Mesendoderm (in vitro differentiated cells): ENCODE results near the gene GPR31.
"Not testable (repeated sequence)": the region's sequence is repeated elsewhere in the genome, so short reads cannot be mapped to it uniquely, and the experiment has no call there.

Experiments used
- DNase-seq: peaks from one replicate; pipeline ENCODE4 v3.0.0; 2013
- H2AK5ac ChIP-seq: 2 replicates; pipeline ENCODE4 v1.6.1; 2013; ENCODE audit warnings: low read length, inconsistent platforms
- H2BK120ac ChIP-seq: 2 replicates; pipeline ENCODE4 v1.6.1; 2013; ENCODE audit warnings: low read depth, mild to moderate bottlenecking, low read length, moderate library complexity, mixed read lengths
- H2BK15ac ChIP-seq: replicated peaks from 2 replicates; pipeline ENCODE4 v1.6.1; 2013; ENCODE audit warnings: low read depth, mild to moderate bottlenecking, moderate library complexity
- H2BK5ac ChIP-seq: 2 replicates; pipeline ENCODE4 v1.6.1; 2013; ENCODE audit warnings: low read length, inconsistent platforms
- H3K18ac ChIP-seq: 2 replicates; pipeline ENCODE4 v1.6.1; 2013; ENCODE audit warnings: mild to moderate bottlenecking, low read length, mixed read lengths
- H3K23ac ChIP-seq: one replicate; pipeline ENCODE4 v1.6.1; 2013; ENCODE audit warnings: low read length
- H3K27ac ChIP-seq: 2 replicates; pipeline ENCODE4 v1.5.1; 2013; ENCODE audit warnings: low read depth, mild to moderate bottlenecking, inconsistent platforms, low read length, moderate library complexity
- H3K27me3 ChIP-seq: 2 replicates; pipeline ENCODE4 v1.6.1; 2013; ENCODE audit warnings: low read length, control low read depth, mild to moderate bottlenecking, inconsistent platforms; ENCODE audit not compliant: insufficient read depth, poor library complexity
- H3K36me3 ChIP-seq: 2 replicates; pipeline ENCODE4 v1.6.1; 2013; ENCODE audit warnings: low read length, inconsistent platforms; ENCODE audit not compliant: control insufficient read depth, insufficient read depth
- H3K4ac ChIP-seq: one replicate; pipeline ENCODE4 v1.6.1; 2013; ENCODE audit warnings: low read depth, mild to moderate bottlenecking, low read length, moderate library complexity
- H3K4me1 ChIP-seq: 2 replicates; pipeline ENCODE4 v1.6.1; 2013; ENCODE audit warnings: low read depth, low read length, inconsistent platforms; ENCODE audit not compliant: control insufficient read depth
- H3K4me2 ChIP-seq: 2 replicates; pipeline ENCODE4 v1.6.1; 2013; ENCODE audit warnings: low read length
- H3K4me3 ChIP-seq: 2 replicates; pipeline ENCODE4 v1.5.1; 2013; ENCODE audit warnings: mild to moderate bottlenecking, low read length
- H3K56ac ChIP-seq: one replicate; pipeline ENCODE4 v1.6.1; 2013; ENCODE audit warnings: low read length
- H3K79me1 ChIP-seq: 2 replicates; pipeline ENCODE4 v1.6.1; 2013; ENCODE audit warnings: low read length, inconsistent platforms
- H3K79me2 ChIP-seq: 2 replicates; pipeline ENCODE4 v1.6.1; 2013; ENCODE audit warnings: mild to moderate bottlenecking, low read length; ENCODE audit not compliant: control insufficient read depth, insufficient read depth
- H3K9ac ChIP-seq: 2 replicates; pipeline ENCODE4 v1.6.1; 2013; ENCODE audit warnings: low read length, inconsistent platforms
- H4K5ac ChIP-seq: one replicate; pipeline ENCODE4 v1.6.1; 2013; ENCODE audit warnings: low read length
- H4K8ac ChIP-seq: one replicate; pipeline ENCODE4 v1.6.1; 2013; ENCODE audit warnings: low read depth, mild to moderate bottlenecking, control low read depth, low read length, moderate library complexity
- WGBS: extraction: QIAGEN DNeasy Blood & Tissue Kit; methylation state at CpG from one replicate; pipeline ENCODE4 v1.1.7; 2013; ENCODE audit warnings: low lambda C conversion rate, missing lambda C conversion rate; ENCODE audit not compliant: insufficient coverage; ENCODE audit errors: extremely low coverage; 5-methylcytosine and 5-hydroxymethylcytosine counted together

Gene GPR31

DNA sequence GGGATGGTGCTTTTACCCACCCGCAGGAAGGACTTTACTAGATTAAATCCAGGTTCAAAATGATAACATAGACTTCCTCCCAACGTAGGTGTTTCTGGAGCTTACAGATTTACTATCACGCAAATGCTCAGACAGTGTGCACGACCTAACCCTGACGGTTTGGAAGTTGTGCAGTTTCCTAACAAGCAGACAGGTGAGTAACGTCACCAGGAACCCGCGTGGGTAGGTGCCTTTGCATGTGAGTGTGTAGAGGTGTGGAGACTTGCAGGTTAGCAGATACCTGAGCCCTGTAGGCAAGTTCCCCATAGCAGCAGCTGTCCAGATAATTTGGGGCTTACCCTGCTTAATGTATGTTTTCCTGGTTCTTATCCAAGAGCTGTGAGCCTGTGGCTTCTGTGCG is 29.5 kb upstream of the GPR31 start:
- not testable (repeated sequence) for H3K23ac ChIP-seq, H3K4ac ChIP-seq, H3K79me2 ChIP-seq, H3K36me3 ChIP-seq, H3K4me3 ChIP-seq, H3K56ac ChIP-seq, DNase-seq, H3K27ac ChIP-seq, H2BK5ac ChIP-seq, H3K79me1 ChIP-seq, H3K4me2 ChIP-seq, H2BK120ac ChIP-seq, H2BK15ac ChIP-seq, H3K4me1 ChIP-seq, H2AK5ac ChIP-seq, H4K5ac ChIP-seq, H3K27me3 ChIP-seq, H4K8ac ChIP-seq, H3K18ac ChIP-seq, H3K9ac ChIP-seq
- WGBS, result no CpG with 5 or more reads among the region's 9 CpGs

DNA sequence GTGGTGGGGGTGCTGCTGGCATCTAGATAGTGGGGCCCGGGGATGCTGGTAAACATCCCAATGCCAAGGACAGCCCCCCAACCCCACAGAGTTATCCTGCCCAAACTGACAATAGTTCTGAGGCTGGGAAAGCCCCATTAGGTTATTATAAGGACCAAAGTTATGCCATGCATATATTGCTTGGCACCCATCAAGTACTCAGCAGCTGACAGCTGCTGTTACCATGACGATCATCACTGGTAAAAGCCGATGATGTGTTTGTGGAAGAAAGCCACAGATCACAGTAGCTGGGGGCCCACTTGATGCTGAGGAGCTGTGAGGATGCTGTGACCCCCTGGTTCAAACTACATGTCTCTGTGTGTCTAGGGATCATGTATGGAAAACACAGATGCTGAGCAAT is 27.3 kb upstream of the GPR31 start:
- not testable (repeated sequence) for H3K27ac ChIP-seq, H3K18ac ChIP-seq, H3K4me3 ChIP-seq, H3K79me2 ChIP-seq, H3K23ac ChIP-seq, H2BK15ac ChIP-seq, H3K36me3 ChIP-seq, H3K4ac ChIP-seq, H3K9ac ChIP-seq, H2BK120ac ChIP-seq, H2BK5ac ChIP-seq, DNase-seq, H3K4me1 ChIP-seq, H2AK5ac ChIP-seq, H3K79me1 ChIP-seq, H3K4me2 ChIP-seq, H3K56ac ChIP-seq, H4K8ac ChIP-seq, H3K27me3 ChIP-seq, H4K5ac ChIP-seq
- WGBS, result no CpG with 5 or more reads among the region's 3 CpGs

DNA sequence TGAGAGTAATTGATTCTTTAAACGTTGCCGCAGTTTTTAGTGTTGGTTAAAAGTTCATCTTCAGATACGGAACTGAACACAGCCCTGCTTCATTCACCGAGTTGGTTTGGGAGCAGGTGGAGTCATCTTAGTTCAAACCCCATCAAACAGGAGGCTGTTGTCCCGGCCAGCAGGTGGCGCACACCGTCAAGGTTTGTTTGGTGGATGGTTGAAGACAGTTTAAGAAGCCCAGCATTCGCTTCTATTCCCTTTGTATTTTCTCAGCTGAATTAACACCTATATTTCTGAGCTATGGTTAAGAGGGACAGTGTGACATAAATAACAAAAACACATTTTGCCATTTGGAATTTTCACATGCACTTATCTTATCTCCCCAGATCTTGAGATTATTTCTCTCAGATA is 25.1 kb upstream of the GPR31 start:
- DNase-seq, H3K4me2 ChIP-seq, H3K4ac ChIP-seq, H3K23ac ChIP-seq, H2AK5ac ChIP-seq, H3K27ac ChIP-seq, H2BK120ac ChIP-seq, H3K18ac ChIP-seq, H2BK5ac ChIP-seq, H3K27me3 ChIP-seq, H3K79me1 ChIP-seq, H3K4me3 ChIP-seq, H2BK15ac ChIP-seq, H3K9ac ChIP-seq, H3K36me3 ChIP-seq, H4K8ac ChIP-seq, H4K5ac ChIP-seq, H3K4me1 ChIP-seq, H3K79me2 ChIP-seq, H3K56ac ChIP-seq: not testable (repeated sequence)
- WGBS, result no CpG with 5 or more reads among the region's 8 CpGs

DNA sequence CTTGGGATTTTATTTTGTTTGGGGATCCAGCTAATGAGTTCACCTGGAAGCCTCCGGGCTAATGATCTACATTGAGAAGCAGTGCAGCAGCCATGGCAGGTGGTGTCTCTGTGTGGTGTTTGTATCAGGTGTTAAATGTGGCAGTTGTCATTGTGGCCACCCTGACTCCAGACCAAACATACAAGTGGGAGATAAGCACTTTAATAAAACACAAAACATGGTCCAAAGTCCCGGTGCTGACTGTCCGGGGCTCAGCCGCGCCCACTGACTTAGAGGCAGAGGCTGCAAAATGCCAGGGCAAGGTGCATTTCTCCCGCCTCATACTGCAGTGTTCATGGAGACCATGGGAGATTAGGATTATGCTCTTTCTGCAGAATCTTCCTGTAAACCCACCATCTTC is 23.6 kb upstream of the GPR31 start:
- H3K36me3 ChIP-seq, H3K79me2 ChIP-seq, H2BK15ac ChIP-seq, H3K23ac ChIP-seq, H3K4me2 ChIP-seq, H2AK5ac ChIP-seq, DNase-seq, H3K4me1 ChIP-seq, H3K4me3 ChIP-seq, H2BK5ac ChIP-seq, H3K9ac ChIP-seq, H4K8ac ChIP-seq, H3K56ac ChIP-seq, H4K5ac ChIP-seq, H3K4ac ChIP-seq, H3K27me3 ChIP-seq, H2BK120ac ChIP-seq, H3K79me1 ChIP-seq, H3K18ac ChIP-seq, H3K27ac ChIP-seq: not testable (repeated sequence)
- no CpG with 5 or more reads among the region's 6 CpGs for WGBS

DNA sequence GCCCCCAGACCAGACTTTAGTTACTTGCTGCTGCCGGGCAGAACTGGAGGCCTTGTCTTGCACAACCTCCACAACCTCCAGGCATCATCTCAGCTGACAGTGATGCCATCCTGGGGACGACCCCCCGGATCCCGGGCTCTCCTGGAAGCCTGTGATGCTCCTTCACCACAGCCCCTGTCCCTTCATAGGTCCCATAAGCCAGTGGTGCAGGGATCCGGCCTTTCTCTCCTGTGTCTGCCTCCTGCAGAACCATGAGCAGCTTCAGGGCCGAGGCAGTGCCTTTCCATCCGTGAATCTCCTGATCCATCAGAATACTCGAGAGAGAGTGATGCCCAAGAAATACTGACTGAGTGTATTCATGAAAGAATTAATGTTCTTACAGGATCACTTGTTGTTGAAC is 22.3 kb upstream of the GPR31 start:
- not testable (repeated sequence) for H3K27me3 ChIP-seq, H2BK5ac ChIP-seq, H3K4me1 ChIP-seq, H3K4me3 ChIP-seq, H4K8ac ChIP-seq, H3K36me3 ChIP-seq, H3K23ac ChIP-seq, H3K4me2 ChIP-seq, H2AK5ac ChIP-seq, H3K56ac ChIP-seq, H3K18ac ChIP-seq, H3K79me1 ChIP-seq, H3K27ac ChIP-seq, H3K9ac ChIP-seq, H2BK120ac ChIP-seq, H2BK15ac ChIP-seq, H4K5ac ChIP-seq, DNase-seq, H3K4ac ChIP-seq, H3K79me2 ChIP-seq
- no CpG with 5 or more reads among the region's 8 CpGs for WGBS

DNA sequence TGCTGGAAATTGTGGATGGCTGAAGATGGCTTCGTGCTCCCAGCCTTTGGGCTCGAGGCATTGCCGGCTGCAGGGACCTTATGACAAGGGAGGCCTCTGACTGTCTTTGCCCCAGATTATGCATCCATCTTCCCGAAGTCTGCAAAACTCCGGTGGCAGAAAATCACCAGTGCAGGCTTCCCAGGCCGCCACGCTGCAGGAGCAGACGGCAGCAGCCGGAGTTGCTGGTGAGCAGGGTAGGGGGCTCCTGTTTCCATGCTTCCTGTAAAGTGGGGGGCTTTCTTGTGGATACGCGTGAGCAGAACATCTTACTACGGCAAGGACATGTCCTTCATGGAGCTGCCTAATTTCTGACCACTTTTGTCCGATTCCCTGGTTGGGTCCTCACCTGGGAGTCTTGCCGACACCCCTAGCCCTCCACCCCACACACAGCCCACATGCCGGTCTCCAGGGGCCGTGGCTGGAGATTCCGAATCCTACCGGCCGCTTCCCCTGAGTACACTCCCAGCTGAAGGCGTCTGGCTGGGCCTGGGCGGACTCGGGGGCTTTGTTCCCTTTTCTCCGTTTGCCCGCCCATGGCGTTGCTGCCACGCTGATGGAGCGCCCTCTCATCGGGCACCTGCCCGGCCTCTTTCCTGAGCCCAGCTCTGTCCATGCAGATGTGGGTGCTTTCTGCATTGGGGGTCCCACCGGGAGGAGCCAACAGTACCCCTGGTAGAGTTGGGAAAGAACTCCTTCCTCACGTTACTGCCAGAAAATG is 21.3 kb upstream of the GPR31 start:
- H3K4me2 ChIP-seq, H2BK15ac ChIP-seq, H4K5ac ChIP-seq, H3K4me3 ChIP-seq, H3K27me3 ChIP-seq, H3K4ac ChIP-seq, H3K79me1 ChIP-seq, H3K27ac ChIP-seq, H2AK5ac ChIP-seq, H3K18ac ChIP-seq, DNase-seq, H3K23ac ChIP-seq, H3K9ac ChIP-seq, H2BK5ac ChIP-seq, H2BK120ac ChIP-seq, H4K8ac ChIP-seq, H3K56ac ChIP-seq, H3K4me1 ChIP-seq, H3K79me2 ChIP-seq, H3K36me3 ChIP-seq: not testable (repeated sequence)
- WGBS, result no CpG with 5 or more reads among the region's 31 CpGs
